Smooth muscle cell (in vitro differentiated cells): ENCODE measurements around the gene TPK1. TPM values are rescaled to one million over a fixed set of nuclear protein-coding genes. Genes with fewer than 3 reads are reported as not detected.

Experiments used
- DNase-seq: peaks from one replicate; lab custom pipeline; 2025; ENCODE audit not compliant: unreplicated experiment; lab: John Stamatoyannopoulos, UW
- H2AFZ ChIP-seq: fragments of 200-600 bp; sonication (generic); 2 replicates; pipeline ENCODE4 v1.6.0; 2016; ENCODE audit warnings: antibody characterized with exemption, low read depth, mild to moderate bottlenecking
- H3F3A ChIP-seq: fragments of 200-600 bp; sonication (generic); 2 replicates; pipeline ENCODE4 v1.6.0; 2017; ENCODE audit warnings: antibody characterized with exemption, low read depth
- H3K27ac ChIP-seq: fragments of 200-600 bp; sonication (generic); 2 replicates; pipeline ENCODE4 v1.5.1; 2016; ENCODE audit warnings: low read depth, mild to moderate bottlenecking
- H3K27me3 ChIP-seq: fragments of 200-600 bp; sonication (generic); 2 replicates; pipeline ENCODE4 v1.6.1; 2016; ENCODE audit warnings: low read depth, mild to moderate bottlenecking
- H3K36me3 ChIP-seq: fragments of 200-600 bp; sonication (generic); 2 replicates; pipeline ENCODE4 v1.5.1; 2016; ENCODE audit warnings: low read depth
- H3K4me1 ChIP-seq: fragments of 200-600 bp; sonication (generic); 2 replicates; pipeline ENCODE4 v1.5.1; 2016; ENCODE audit warnings: low read depth
- H3K4me2 ChIP-seq: fragments of 200-600 bp; sonication (generic); 2 replicates; pipeline ENCODE4 v1.6.0; 2016; ENCODE audit warnings: mild to moderate bottlenecking
- H3K4me3 ChIP-seq: fragments of 200-600 bp; sonication (generic); 2 replicates; pipeline ENCODE4 v1.5.1; 2016; ENCODE audit warnings: mild to moderate bottlenecking
- H3K79me2 ChIP-seq: fragments of 200-600 bp; sonication (generic); 2 replicates; pipeline ENCODE4 v1.6.0; 2016; ENCODE audit warnings: low read depth, mild to moderate bottlenecking
- H3K9ac ChIP-seq: fragments of 200-600 bp; sonication (generic); 2 replicates; pipeline ENCODE4 v1.6.0; 2016; ENCODE audit warnings: low read depth
- H3K9me3 ChIP-seq: fragments of 200-600 bp; sonication (generic); replicated peaks from 2 replicates; pipeline ENCODE4 v1.5.1; 2016; ENCODE audit warnings: low read depth
- H4K20me1 ChIP-seq: fragments of 200-600 bp; sonication (generic); 2 replicates; pipeline ENCODE4 v1.6.0; 2016; ENCODE audit warnings: low read depth
- whole genome bisulfite sequencing: methylation state at CpG from one replicate; pipeline ENCODE4 v1.1.7; 2016; ENCODE audit warnings: low lambda C conversion rate; 5-methylcytosine and 5-hydroxymethylcytosine counted together
- polyA plus RNA-seq: library from polyadenylated mRNA; unstranded; fragments of >200 nt; fragmentation: Nextera tagmentation; extraction: Ambion mirVana; gene quantifications from 2 replicates; pipeline ENCODE4 v1.2.1, GENCODE V29; 2016
- total RNA-seq: library from RNA; depleted of rRNA; stranded (reverse); fragments of >200 nt; gene quantifications from 2 replicates; pipeline ENCODE4 v1.2.3, GENCODE V29; 2014
- TF ChIP-seq, protein P1 (sequence below): fragments of 200-600 bp; sonication (generic); IDR thresholded peaks from 2 replicates; pipeline ENCODE4 v1.5.1; 2017; ENCODE audit warnings: borderline replicate concordance, mild to moderate bottlenecking, antibody characterized with exemption; ENCODE audit not compliant: insufficient read depth, poor library complexity, severe bottlenecking

Gene TPK1
- total and polyA plus RNA-seq, 2 experiments from 2014 or later, result 1.2 to 1.9 TPM

DNA sequence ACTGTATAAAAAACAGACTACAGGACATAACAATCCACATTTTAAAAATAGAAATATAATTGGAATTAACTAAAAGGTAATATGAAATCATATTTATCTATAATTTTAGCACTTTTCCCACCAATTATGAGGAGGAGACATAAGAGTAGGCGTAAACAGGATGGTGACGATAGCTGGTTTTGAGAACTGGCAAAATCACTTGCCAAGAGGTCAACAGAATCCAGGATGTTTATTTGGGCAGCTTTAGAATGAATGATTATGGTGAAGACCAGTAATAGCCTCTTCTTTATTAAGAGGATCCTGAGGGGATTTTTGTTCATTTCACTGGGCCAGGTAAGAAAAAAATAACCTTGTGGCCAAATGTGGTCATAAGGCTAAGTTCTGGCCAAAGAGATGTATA lies 67.2 kb downstream of the TPK1 start:
- DNase-seq, result no peak
- H3K79me2 ChIP-seq, result no peaks in the 10 kb centered on the region
- H3K9me3 ChIP-seq, result no peaks in the 10 kb centered on the region
- no peak overlapping the region for H2AFZ ChIP-seq
- H3K27ac ChIP-seq, result no peak overlapping the region
- TF ChIP-seq, protein P1, sequence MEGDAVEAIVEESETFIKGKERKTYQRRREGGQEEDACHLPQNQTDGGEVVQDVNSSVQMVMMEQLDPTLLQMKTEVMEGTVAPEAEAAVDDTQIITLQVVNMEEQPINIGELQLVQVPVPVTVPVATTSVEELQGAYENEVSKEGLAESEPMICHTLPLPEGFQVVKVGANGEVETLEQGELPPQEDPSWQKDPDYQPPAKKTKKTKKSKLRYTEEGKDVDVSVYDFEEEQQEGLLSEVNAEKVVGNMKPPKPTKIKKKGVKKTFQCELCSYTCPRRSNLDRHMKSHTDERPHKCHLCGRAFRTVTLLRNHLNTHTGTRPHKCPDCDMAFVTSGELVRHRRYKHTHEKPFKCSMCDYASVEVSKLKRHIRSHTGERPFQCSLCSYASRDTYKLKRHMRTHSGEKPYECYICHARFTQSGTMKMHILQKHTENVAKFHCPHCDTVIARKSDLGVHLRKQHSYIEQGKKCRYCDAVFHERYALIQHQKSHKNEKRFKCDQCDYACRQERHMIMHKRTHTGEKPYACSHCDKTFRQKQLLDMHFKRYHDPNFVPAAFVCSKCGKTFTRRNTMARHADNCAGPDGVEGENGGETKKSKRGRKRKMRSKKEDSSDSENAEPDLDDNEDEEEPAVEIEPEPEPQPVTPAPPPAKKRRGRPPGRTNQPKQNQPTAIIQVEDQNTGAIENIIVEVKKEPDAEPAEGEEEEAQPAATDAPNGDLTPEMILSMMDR, result no peak
- H3K27me3 ChIP-seq, result peaks cover 8% of the 10 kb centered on the region
- no peaks in the 10 kb centered on the region for H4K20me1 ChIP-seq
- no peak overlapping the region for H3K4me2 ChIP-seq
- WGBS, result 98% methylated on average over 2 of the region's 2 CpGs
- no peaks in the 10 kb centered on the region for H3F3A ChIP-seq
- H3K36me3 ChIP-seq, result no peaks in the 10 kb centered on the region
- no peaks in the 10 kb centered on the region for H3K4me1 ChIP-seq
- no peak overlapping the region for H3K9ac ChIP-seq
- no peak overlapping the region for H3K4me3 ChIP-seq

DNA sequence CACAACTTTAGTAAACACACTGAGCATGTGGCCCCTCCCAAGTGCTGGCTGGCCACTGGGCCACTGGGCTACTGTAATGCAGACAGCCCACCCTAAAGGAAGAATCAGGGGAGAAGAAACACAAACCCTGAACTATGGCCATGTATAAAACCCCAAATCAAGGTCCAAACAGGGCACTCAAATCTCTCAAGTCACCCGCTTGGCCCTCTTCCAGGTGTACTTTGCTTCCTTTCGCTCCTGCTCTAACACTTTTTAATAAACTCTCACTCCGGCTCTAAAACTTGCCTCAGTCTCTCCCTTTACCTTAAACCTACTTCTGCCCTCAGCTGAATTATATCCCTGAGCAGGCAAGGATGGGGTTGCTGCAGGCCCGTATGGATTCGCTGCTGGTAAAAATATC lies 72.6 kb downstream of the TPK1 start:
- 95% methylated on average over 5 of the region's 5 CpGs for WGBS
- Histone ChIP-seq H2AFZ (no peak overlapping the region), H3K4me3 (no peak overlapping the region), H3K27ac (no peak overlapping the region), H4K20me1 (no peaks in the 10 kb centered on the region), H3K79me2 (no peaks in the 10 kb centered on the region), H3K4me2 (no peak overlapping the region), H3K9me3 (no peaks in the 10 kb centered on the region), H3K4me1 (no peaks in the 10 kb centered on the region), H3K27me3 (peaks cover 8% of the 10 kb centered on the region), H3K36me3 (no peaks in the 10 kb centered on the region), H3F3A (no peaks in the 10 kb centered on the region), H3K9ac (no peak overlapping the region)
- no peak for DNase-seq
- TF ChIP-seq, protein P1, result no peak

DNA sequence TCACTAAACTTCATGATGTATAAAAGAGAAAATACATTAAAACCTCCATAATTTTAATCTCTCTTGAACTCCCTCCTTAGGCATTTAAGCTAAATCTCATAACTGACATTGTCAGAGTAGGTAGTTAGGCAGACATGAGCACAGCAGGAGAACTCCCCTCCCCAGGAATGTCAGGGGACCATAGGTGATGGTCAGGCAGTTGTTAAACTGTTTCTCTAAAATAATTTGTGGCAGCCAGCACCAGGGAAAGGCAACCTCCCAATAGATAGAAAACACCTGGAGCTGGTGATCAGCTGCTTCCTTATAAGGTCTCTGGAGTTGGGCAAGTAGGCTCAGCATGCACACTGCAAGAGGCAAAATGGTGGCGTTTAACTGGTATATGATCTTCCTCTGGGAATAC lies 73.0 kb downstream of the TPK1 start:
- Histone ChIP-seq H3K27ac (no peak overlapping the region), H4K20me1 (no peaks in the 10 kb centered on the region), H3K9me3 (no peaks in the 10 kb centered on the region), H3K4me1 (no peaks in the 10 kb centered on the region), H3K9ac (no peak overlapping the region), H2AFZ (no peak overlapping the region), H3K4me2 (no peak overlapping the region), H3K27me3 (peaks cover 8% of the 10 kb centered on the region), H3K4me3 (no peak overlapping the region), H3K79me2 (no peaks in the 10 kb centered on the region), H3F3A (no peaks in the 10 kb centered on the region), H3K36me3 (no peaks in the 10 kb centered on the region)
- DNase-seq, result no peak
- 100% methylated on average over 1 of the region's 1 CpG for WGBS
- TF ChIP-seq, protein P1, result no peak

DNA sequence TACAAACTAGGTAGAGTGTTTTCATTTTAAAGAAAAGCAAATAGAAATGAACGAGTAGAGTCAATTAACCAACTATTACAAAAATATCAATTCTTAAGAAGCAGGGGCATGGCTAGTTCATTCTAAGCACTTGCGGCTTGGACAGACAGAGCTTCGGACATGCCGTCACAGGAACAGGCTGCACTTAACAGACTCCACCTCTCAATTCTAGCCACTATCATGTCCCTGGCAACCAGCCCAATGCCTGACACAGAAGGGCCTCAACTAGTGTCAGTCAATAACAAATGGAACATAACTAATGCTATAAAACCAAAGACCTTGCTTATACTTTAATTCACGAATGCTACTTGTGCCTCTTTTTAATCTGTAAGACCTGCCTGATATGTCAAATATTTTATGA lies 74.4 kb downstream of the TPK1 start:
- no peaks in the 10 kb centered on the region for H3K79me2 ChIP-seq
- WGBS, result 88% methylated on average over 5 of the region's 5 CpGs
- TF ChIP-seq, protein P1, result no peak

More for the DNA sequence above, 74.4 kb downstream of the TPK1 start:
- H3K36me3 ChIP-seq, result no peaks in the 10 kb centered on the region
- no peaks in the 10 kb centered on the region for H3K9me3 ChIP-seq
- no peaks in the 10 kb centered on the region for H3F3A ChIP-seq
- peaks cover 2% of the 10 kb centered on the region for H3K27me3 ChIP-seq
- H3K9ac ChIP-seq, result no peak overlapping the region
- no peaks in the 10 kb centered on the region for H4K20me1 ChIP-seq
- H3K4me3 ChIP-seq, result no peak overlapping the region
- H3K4me1 ChIP-seq, result no peaks in the 10 kb centered on the region
- H3K4me2 ChIP-seq, result no peak overlapping the region
- H2AFZ ChIP-seq, result no peak overlapping the region
- DNase-seq, result no peak
- H3K27ac ChIP-seq, result no peak overlapping the region
